Measurements from ENCODE around the gene ZNF408. TPM values are rescaled to one million over a fixed set of nuclear protein-coding genes. Genes with fewer than 3 reads are reported as not detected.

The ZNF408 gene
- polyA plus RNA-seq, 1 of the 3 experiments (the other 2 are of a cell fraction) = 7.1 TPM

DNA sequence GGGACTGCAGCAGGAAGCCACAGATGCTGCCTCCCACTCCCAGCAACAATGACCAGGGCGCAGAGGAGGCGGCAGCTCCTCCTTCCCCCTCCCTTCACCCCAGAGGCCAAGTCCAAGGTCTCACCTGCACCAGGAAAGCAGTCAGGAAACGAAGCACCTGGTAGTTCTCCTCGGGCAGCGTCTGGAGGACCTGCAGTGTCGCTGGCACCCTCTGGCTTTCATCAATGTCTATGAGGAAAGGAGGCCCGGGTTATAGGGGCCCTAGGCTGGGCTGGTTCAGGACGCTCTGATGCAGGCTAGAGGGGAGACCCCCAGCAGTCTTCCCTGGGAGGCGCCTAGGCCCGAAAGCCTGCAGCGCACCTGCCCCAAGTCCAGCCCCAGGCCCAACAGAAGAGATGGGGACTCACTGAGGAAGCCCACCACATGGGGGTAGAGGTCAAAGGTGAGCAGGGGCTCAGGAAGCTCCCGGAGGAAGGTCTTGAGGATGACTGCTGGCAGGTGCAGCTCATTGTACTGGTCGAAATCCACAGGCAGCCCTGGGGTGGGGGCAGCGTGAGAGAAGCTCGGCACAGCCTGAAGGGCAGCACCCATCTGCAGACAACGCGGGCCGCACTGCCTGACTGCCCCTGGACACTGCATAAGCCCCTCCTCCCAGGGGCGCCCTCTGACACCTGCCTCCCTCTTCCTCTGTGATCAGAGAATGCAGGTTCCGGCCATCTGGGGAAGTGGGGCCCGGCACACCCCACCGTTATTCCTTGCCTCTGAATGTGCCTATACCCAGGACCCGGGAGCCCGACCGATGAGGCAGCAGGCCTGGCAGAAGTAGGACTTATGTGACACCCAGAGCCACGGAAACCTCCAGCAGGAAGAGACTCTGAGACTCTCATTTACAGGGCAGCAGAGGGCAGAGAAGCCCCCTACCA, 21.3 kb upstream of the ZNF408 start:
- no peak overlapping the region for H3K4me3 ChIP-seq (ENCODE audit: low read depth in 2 of 2, low read length in 1 of 2)
- no peaks in the 10 kb centered on the region for H4K20me1 ChIP-seq (ENCODE audit: insufficient read depth)
- no peaks in the 10 kb centered on the region for H3K27me3 ChIP-seq (ENCODE audit: insufficient read depth)
- no peak overlapping the region for H3K27ac ChIP-seq (ENCODE audit: low read depth in 2 of 2, low read length in 1 of 2)
- peaks cover 11 to 46% of the 10 kb centered on the region in 2 experiments for H3K36me3 ChIP-seq (replicated peaks in 1 of 2; ENCODE audit: control insufficient read depth in 1 of 2, insufficient read depth in 2 of 2, low read length in 1 of 2)
- peaks cover 4% of the 10 kb centered on the region for H3F3A ChIP-seq (replicated peaks; ENCODE audit: insufficient read depth)
- no peaks in the 10 kb centered on the region for H3K9me3 ChIP-seq
- no peak overlapping the region for H2AFZ ChIP-seq (ENCODE audit: low read depth)
- ChIA-PET POLR2A (interaction anchor here (0.6 kb wide), 1 partner anchor 18 kb away, joined by 3 read pairs; no protein-coding TSS in a partner anchor), CTCF (interaction anchor here (0.6 to 1.6 kb wide), 2 partner anchors 11 to 18 kb away, joined by 3 to 4 read pairs; no protein-coding TSS in a partner anchor)
- H3K4me2 ChIP-seq = no peak overlapping the region
- no peaks in the 10 kb centered on the region for H3K9me2 ChIP-seq
- TF ChIP-seq FOSL2 (IDR thresholded peaks at IDR 0.05; ENCODE audit: borderline replicate concordance, low read depth) (no peak), GATA2 (CRISPR knock-in tag; IDR thresholded peaks at IDR 0.05) (no peak), SIN3A (IDR thresholded peaks at IDR 0.05; ENCODE audit: borderline replicate concordance, low read depth, low read length) (no peak), POLR2AphosphoS5 (IDR thresholded peaks at IDR 0.05; ENCODE audit: low read depth, low read length) (no peak), CHD2 (IDR thresholded peaks at IDR 0.05; ENCODE audit: low read length, partially characterized antibody) (no peak), TCF12 (IDR thresholded peaks at IDR 0.05) (no peak), FOXM1 (IDR thresholded peaks at IDR 0.05; ENCODE audit: low read depth) (no peak)
- TF ChIP-seq, protein P1, sequence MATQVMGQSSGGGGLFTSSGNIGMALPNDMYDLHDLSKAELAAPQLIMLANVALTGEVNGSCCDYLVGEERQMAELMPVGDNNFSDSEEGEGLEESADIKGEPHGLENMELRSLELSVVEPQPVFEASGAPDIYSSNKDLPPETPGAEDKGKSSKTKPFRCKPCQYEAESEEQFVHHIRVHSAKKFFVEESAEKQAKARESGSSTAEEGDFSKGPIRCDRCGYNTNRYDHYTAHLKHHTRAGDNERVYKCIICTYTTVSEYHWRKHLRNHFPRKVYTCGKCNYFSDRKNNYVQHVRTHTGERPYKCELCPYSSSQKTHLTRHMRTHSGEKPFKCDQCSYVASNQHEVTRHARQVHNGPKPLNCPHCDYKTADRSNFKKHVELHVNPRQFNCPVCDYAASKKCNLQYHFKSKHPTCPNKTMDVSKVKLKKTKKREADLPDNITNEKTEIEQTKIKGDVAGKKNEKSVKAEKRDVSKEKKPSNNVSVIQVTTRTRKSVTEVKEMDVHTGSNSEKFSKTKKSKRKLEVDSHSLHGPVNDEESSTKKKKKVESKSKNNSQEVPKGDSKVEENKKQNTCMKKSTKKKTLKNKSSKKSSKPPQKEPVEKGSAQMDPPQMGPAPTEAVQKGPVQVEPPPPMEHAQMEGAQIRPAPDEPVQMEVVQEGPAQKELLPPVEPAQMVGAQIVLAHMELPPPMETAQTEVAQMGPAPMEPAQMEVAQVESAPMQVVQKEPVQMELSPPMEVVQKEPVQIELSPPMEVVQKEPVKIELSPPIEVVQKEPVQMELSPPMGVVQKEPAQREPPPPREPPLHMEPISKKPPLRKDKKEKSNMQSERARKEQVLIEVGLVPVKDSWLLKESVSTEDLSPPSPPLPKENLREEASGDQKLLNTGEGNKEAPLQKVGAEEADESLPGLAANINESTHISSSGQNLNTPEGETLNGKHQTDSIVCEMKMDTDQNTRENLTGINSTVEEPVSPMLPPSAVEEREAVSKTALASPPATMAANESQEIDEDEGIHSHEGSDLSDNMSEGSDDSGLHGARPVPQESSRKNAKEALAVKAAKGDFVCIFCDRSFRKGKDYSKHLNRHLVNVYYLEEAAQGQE (IDR thresholded peaks at IDR 0.05; ENCODE audit: low read depth, low read length) = no peak
- H3K79me2 ChIP-seq (ENCODE audit: insufficient read depth) = no peaks in the 10 kb centered on the region; the same call in 1 of the 2 replicates
- WGBS (ENCODE audit: low lambda C conversion rate) = 92% methylated on average over 11 of the region's 26 CpGs
- peaks cover 0 to 12% of the 10 kb centered on the region in 2 experiments; a peak in 1 of 4 replicates for H3K4me1 ChIP-seq (ENCODE audit: control insufficient read depth in 1 of 2, insufficient read depth in 2 of 2, low read depth in 1 of 2, low read length in 1 of 2)
- no peak for DNase-seq
- H3K9ac ChIP-seq = no peak overlapping the region

DNA sequence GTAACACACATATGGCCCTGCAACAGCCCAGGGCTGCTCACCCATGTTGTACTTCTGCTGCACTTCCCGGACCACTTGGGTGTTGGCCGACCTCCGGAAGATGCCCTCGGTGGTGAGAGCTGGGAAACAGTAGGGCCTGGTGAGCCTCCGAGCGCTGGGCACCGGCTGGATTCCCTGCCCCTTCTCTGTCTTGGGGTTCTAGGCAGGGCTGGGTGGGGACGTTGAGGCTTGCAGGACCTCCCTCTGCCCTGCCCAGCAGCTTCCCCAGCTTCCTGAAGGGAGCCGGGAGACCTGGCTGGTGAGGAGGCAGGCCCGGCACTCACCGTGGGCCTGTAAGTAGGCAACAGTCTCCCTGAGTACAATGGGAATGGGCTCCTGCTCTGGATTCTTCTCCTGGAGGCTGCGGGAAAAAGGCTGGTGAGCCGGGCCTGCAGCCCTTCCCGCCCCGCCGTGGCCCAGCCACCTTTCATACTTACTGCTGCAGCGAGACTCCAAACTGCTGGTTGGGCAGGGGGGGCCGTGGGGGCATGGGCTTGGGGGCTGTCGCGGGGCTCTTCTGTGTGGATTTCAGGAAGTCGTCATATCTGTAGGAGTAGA, 20.6 kb upstream of the ZNF408 start:
- no peaks in the 10 kb centered on the region for H3K9me3 ChIP-seq
- H4K20me1 ChIP-seq (ENCODE audit: insufficient read depth) = no peaks in the 10 kb centered on the region
- no peaks in the 10 kb centered on the region; the same call in 1 of the 2 replicates for H3K79me2 ChIP-seq (ENCODE audit: insufficient read depth)
- H3K27ac ChIP-seq (ENCODE audit: low read depth in 2 of 2, low read length in 1 of 2) = no peak overlapping the region
- no peak overlapping the region for H3K9ac ChIP-seq
- H2AFZ ChIP-seq (ENCODE audit: low read depth) = no peak overlapping the region
- no peaks in the 10 kb centered on the region for H3K9me2 ChIP-seq
- H3F3A ChIP-seq (replicated peaks; ENCODE audit: insufficient read depth) = peaks cover 4% of the 10 kb centered on the region
- H3K27me3 ChIP-seq (ENCODE audit: insufficient read depth) = no peaks in the 10 kb centered on the region
- WGBS (ENCODE audit: low lambda C conversion rate) = 92% methylated on average over 10 of the region's 21 CpGs
- DNase-seq = no peak
- H3K4me2 ChIP-seq = no peak overlapping the region
- ChIA-PET CTCF (no interaction called here), POLR2A (interaction anchor here (0.6 kb wide), 2 partner anchors 10 to 19 kb away, joined by 3 to 4 read pairs; no protein-coding TSS in a partner anchor)
- H3K4me1 ChIP-seq (ENCODE audit: control insufficient read depth in 1 of 2, insufficient read depth in 2 of 2, low read depth in 1 of 2, low read length in 1 of 2) = peaks cover 0 to 4% of the 10 kb centered on the region in 2 experiments; a peak in 1 of 4 replicates
- peaks cover 13 to 46% of the 10 kb centered on the region in 2 experiments for H3K36me3 ChIP-seq (replicated peaks in 1 of 2; ENCODE audit: control insufficient read depth in 1 of 2, insufficient read depth in 2 of 2, low read length in 1 of 2)
- no peak overlapping the region for H3K4me3 ChIP-seq (ENCODE audit: low read depth in 2 of 2, low read length in 1 of 2)
- TF ChIP-seq NFIC (IDR thresholded peaks at IDR 0.05; ENCODE audit: borderline replicate concordance) (no peak), RXRA (IDR thresholded peaks at IDR 0.05; ENCODE audit: borderline replicate concordance, low read depth) (no peak), FOXJ3 (CRISPR knock-in tag; IDR thresholded peaks at IDR 0.05) (no peak), RCOR1 (IDR thresholded peaks at IDR 0.05; ENCODE audit: low read length) (no peak), CHD2 (IDR thresholded peaks at IDR 0.05; ENCODE audit: low read length, partially characterized antibody) (no peak), YY1 (IDR thresholded peaks at IDR 0.05; ENCODE audit: low read depth) (no peak), JUND (IDR thresholded peaks at IDR 0.05) (no peak), EZH2phosphoT487 (IDR thresholded peaks at IDR 0.05; ENCODE audit: borderline replicate concordance, low read depth) (no peak), SMC3 (IDR thresholded peaks at IDR 0.05; ENCODE audit: low read depth, low read length) (no peak)
- TF ChIP-seq, protein P1 (IDR thresholded peaks at IDR 0.05; ENCODE audit: low read depth, low read length) = no peak
- TF ChIP-seq, protein P2, sequence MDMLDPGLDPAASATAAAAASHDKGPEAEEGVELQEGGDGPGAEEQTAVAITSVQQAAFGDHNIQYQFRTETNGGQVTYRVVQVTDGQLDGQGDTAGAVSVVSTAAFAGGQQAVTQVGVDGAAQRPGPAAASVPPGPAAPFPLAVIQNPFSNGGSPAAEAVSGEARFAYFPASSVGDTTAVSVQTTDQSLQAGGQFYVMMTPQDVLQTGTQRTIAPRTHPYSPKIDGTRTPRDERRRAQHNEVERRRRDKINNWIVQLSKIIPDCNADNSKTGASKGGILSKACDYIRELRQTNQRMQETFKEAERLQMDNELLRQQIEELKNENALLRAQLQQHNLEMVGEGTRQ (IDR thresholded peaks at IDR 0.05; ENCODE audit: borderline replicate concordance, low read depth, low read length) = no peak
